ENCODE data around the gene TRAPPC10.

TRAPPC10 gene

DNA sequence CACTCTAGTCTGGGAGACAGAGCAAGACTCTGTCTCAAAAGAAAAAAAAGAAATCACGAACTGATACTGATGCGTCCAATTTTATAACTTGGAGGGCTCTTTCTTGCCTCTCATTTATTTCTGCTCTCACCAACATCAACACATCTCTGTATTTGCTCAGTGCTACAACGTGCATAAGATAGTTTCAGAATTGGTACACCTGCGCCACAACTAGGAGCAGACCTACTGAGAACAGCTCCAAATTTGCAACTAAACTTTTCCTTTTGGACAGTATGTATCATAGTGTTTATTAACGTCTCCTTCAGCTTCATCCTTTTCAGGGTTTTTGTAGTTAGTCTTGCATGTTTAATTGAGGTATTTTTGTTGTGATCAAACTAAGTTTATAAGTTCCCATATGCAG, 27.7 kb downstream of the TRAPPC10 start:
- DNase-seq (ENCODE audit: low spot score), result no peak

GRCh38 chr21:44043613-44044012, 31.5 kb downstream of the TRAPPC10 start:
- no peak for DNase-seq (ENCODE audit: low spot score)

DNA sequence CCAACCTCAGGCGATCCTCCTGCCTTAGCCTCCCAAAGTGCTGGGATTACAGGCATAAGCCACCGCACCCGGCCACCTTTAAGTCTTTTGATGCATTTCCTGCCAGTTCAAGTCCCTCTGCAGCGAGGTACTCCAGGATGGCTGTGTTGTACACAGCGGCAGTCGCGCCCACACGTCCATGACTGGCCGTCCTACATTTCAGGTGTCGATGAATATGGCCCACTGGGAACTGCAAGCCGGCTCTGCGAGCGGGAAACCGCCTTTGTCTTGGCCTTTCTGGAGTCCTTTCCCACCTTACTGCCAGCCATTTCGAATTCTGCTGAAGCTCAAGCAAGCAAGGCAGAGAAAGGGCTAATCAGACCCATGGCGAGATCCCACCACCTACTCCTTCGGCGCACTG, 34.6 kb downstream of the TRAPPC10 start:
- DNase-seq (ENCODE audit: low spot score), result no peak

DNA sequence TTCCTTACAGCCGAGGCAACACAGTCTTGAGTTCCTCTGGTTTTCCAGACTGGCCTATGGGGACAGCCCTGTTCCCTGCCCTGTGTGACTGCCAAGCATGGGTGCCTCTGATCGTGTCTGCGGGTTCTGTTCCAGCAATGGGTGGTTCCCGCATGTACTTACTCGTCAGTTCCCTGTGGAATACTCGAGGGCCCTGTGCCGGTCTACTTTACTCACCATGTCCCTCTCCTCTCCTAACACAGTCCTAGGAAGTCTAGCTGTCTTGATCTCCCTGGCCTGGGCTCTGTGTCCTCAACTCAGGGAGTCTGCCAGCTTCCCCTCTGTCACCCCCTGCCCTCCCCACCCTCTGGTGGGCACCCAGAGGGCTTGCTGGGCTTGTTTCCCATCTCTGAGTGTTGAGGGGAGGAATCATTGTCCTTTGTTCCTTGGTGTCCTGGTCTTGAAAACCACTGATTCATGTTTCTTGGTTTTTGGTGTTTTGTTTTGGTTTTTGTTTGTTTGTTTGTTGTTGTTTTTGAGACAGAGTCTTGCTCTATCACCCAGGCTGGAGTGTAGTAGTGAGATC, 36.0 kb downstream of the TRAPPC10 start:
- DNase-seq (ENCODE audit: low spot score), result no peak

DNA sequence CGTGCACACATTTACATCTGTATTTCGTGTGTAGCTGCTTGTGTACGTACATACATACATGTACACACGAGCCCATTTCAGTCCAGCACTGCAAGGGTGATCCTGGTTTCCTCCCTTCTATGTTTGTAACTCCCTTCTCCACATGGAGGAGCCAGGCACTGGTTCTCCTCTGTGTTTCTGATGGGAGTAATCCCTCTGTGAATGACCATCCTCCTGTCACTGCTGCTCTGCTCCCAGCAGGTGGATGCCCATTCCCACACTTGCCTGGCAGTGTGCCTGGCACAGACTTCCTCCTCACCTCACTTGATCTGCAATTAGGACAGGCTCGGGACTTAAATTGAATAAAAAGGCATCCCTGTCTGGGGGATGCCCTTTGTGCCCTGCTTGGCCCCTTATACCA, 37.1 kb downstream of the TRAPPC10 start:
- DNase-seq (ENCODE audit: low spot score), result no peak

DNA sequence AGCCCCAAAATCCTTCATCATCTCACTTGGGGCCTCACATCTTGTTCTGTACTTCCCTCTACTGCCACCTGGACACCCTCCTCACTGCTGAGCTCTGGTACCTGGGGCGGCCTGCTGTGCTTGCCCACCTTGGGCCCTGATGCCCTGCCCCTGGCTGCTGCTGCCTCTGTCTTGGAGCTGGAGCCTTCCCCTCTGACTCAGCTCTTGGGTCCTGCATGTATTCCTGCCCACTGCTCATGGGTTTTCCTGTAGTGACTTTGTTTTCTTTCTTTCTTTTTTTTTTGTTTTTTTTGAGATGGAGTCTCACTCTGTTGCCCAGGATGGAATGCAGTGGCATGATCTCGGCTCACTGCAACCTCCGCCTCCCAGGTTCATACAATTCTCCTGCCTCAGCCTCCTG, 37.5 kb downstream of the TRAPPC10 start:
- no peak for DNase-seq (ENCODE audit: low spot score)

DNA sequence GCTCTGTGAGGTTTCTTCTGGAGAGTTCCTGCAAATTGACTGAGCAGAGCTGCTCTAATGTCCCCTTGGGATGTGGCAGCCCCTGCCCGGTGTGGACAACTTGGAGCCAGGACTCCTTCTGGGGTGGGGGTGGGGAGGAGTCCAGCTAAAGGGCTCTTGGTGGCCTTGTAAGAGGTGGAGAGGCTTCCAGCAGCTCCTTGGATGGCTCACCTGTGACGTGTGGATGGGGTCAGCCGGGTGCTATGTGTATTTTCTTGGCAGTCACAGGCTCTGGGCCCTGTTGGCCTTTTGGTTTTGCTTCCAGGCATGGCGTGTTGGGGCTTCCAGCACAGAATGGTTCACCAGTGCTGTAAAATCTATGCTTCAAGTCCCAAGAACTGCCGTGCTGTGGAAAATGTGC, 38.2 kb downstream of the TRAPPC10 start:
- no peak for DNase-seq (ENCODE audit: low spot score)

DNA sequence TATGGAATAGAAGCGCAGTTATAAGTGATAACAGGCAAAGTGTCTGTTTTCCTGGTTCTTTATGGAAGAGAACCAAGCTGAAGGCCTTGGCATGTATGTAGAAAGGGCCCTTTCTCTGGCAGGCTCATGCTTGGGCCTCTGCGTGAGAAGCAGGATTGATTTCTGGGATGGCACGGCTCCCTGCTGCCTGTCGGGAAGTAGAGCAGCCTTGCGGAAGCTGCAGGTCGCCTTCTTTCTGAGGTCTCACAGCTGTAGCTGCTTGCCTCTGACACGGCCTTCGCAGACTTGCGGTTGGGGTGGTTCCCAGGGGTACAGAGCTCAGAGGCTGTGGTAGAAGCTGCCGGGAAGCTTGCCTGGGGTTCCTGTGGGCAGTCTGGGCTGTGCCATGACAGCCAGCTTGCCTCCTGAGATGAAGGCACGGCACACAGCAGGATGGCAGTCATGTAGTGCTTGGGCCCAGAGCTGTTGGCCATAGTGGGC, 39.4 kb downstream of the TRAPPC10 start:
- no peak for DNase-seq (ENCODE audit: low spot score)

DNA sequence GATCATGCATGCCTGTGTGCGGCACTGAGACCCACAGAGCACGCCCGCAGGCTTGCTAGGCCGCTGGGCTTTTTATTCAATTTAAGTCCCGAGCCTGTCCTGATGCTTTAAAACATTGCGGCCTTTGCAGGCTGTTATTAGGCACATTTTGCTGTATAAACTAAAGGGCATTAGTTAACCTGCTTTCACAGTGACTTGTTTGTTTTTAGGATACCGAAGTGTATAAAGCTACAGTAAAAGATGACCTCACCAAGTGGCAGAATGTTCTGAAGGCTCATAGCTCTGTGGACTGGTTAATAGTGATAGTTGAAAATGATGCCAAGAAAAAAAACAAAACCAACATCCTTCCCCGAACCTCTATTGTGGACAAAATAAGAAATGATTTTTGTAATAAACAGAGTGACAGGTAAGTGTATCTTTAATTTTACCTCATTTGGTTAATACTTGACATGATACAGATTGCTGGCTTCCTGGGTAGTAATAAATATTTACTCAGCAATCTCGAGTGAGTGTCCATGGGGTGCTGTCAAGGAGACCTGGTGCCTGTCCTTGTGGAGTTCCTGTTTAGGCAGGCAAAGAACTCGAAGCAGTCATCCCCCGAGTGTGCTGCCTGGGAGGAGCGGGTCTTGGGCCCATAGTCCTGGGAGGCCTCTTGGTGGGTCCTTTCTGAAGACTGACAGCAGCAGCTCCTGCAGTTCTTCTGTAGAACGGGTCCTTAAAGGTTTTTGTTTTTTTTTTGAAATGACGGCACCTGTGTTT, 40.1 kb downstream of the TRAPPC10 start:
- no peak for DNase-seq (ENCODE audit: low spot score)

GRCh38 chr21:44052830-44053226, 40.7 kb downstream of the TRAPPC10 start:
- no peak for DNase-seq (ENCODE audit: low spot score)

GRCh38 chr21:44053567-44053966, 41.5 kb downstream of the TRAPPC10 start:
- no peak for DNase-seq (ENCODE audit: low spot score)

GRCh38 chr21:44054710-44055109, 42.6 kb downstream of the TRAPPC10 start:
- no peak for DNase-seq (ENCODE audit: low spot score)

GRCh38 chr21:44057055-44057454, 44.9 kb downstream of the TRAPPC10 start:
- DNase-seq (ENCODE audit: low spot score), result no peak

DNA sequence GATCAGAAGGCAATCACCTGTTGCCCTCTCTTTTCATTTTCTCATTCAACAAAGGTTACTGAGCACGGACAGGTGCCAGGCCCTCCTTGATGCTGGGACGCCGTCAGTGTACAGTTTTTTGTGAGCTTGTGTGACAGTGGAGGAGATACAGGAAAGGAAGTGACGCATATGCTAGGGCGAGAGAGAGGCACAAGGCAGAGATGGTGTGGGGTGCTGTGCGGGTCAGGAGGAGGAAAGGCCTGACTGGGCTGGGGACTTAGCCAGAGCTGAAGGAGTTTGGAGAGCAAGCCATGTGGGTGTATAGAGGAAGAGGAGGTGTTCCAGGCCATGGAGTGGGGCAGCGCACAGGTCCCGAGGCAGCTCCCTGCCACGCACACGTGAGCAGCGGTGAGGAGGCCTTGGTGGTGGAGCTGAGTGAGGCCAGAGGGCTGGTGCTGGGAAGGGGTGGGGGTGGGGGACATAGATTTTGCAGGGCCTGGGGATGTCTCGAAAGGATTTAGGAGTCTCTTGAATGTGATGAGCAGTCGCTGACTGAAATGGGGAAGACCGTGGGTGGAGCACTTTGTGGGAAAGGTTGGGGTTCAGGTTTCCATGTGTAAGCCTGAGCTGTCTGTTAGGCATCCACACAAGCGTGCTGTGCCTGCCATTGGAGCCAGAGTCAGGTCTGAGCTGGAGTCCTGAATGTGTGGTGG, 46.0 kb downstream of the TRAPPC10 start:
- peak; percentile 19 for DNase-seq (ENCODE audit: low spot score)

DNA sequence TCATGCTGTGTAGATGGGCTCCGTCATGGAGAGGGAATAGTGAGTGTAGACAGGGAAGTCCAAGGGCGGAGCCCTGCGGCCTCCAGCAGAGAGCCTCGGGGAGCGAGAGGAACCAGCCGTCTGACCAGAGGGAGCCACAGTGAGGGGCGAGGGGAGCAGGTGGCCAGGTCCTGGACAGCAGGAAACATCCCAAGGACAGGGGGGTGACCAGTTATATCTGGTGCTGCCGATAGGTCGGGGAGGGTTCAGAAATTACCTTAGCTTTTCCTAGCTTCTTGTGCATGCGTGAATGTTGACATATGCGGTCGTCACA, 46.5 kb downstream of the TRAPPC10 start:
- no peak for DNase-seq (ENCODE audit: low spot score)

DNA sequence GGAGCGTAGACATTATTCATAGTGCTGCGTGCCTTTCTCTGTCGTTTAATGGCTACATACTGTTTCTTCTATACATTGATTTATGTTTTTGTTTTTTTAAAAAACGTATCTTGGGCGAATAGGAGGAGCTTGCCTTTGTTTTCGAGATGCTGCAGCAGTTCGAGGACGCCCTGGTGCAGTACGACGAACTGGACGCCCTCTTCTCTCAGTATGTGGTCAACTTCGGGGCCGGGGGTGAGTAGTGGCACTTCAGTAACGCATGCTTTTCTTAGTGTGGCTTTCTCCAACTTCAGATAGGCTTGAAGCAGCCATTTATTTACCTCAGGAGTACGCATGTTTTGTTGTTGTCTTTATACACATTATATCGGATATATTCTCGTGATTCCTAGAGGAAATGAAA, 46.9 kb downstream of the TRAPPC10 start:
- no peak for DNase-seq (ENCODE audit: low spot score)

DNA sequence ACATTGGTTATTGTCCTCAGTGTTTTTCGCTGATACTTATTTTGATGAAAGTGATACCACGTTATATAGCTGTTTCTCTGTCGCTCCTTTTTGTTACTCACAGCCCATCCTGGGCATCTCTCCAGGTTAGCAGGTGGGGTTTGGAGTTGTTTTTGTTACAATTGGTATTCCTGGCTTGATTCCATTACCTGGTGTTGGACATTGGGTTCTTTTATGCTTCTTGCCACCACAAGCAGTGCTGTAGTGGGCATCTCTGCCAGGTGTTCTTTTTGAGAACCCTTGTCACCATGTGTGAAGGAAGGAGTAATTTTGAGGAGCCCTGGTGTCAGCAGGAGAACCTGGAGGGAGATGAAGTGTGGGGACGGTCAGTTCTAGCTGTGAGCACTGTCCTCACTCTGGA, 47.6 kb downstream of the TRAPPC10 start:
- DNase-seq (ENCODE audit: low spot score), result no peak

DNA sequence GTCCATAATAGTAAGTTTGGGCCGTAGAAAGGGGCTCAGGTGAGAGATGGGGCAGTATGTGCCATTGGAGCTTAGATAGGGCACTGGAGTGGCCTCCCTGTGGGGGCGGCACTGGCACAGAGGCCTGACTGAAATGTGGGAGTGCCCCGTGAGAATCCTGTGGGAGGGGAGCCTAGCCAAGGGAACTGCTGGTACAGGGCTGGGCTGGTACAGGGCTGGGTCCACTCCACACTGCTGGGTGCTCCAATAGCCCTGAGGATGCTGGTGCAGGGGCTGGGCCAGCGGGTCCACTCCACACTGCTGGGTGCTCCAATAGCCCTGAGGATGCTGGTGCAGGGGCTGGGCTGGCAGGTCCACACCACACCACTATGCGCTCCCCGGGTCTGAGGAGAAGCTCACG, 50.3 kb downstream of the TRAPPC10 start:
- DNase-seq (ENCODE audit: low spot score), result no peak

DNA sequence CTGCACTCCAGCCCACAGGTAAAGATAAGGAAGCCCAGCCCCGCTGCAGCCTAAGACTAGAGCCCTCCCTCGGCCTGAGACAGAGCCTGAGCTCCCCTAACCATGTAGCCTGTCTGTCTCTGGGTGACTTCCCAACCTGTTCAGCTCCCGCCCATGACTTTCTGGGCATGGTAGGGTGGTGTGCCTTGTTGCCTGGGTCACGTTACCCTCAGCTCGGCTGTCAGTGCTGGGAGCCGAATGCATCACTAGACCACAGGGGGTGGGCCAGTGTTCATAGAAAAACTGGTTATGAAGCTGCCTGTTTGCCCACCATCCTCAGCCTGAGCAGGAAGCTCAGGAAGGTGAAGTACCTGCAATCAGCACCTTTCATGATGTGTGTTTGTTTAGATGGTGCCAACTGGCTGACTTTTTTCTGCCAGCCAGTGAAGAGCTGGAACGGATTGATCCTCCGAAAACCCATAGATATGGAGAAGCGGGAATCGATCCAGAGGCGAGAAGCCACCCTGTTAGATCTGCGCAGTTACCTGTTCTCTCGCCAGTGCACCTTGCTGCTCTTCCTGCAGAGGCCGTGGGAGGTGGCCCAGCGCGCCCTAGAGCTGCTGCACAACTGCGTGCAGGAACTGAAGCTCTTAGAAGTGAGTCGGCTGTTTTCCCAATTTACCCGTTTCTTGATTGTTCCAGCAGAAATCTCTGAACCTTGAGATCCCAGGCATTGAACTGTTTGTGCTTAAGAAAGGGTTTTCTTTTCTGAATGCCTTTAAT, 51.2 kb downstream of the TRAPPC10 start:
- no peak for DNase-seq (ENCODE audit: low spot score)

DNA sequence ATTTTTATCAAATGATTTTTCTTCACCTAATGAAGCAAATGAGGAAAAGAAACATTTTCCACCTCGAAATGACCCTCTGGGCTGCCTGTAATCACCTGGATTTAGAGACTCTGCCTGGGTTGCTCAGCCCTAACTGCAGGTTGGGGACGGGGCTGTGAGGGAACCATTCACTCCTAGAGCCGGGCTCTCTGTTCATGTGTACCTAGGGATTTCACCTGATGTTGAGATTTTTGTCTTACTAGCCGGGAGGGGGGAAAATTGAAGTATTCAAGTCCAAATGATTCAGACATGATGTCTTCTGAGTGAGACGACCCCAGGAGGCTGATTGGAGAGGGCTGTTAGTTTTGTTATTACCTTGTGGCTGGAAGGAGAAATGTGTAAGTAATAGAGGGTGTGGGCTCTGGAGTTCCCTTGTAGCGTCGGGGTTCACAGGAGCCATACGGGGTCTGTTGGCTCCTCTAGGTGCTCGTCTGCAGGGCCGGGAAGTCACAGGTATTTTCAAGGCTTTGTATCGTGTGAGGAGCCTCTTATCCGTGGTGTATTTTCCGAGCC, 52.8 kb downstream of the TRAPPC10 start:
- no peak for DNase-seq (ENCODE audit: low spot score)

- peak; percentile 82 for DNase-seq (ENCODE audit: low spot score)
These were observed 53.3 kb downstream of the TRAPPC10 start for GRCh38 chr21:44065428-44065827.

DNA sequence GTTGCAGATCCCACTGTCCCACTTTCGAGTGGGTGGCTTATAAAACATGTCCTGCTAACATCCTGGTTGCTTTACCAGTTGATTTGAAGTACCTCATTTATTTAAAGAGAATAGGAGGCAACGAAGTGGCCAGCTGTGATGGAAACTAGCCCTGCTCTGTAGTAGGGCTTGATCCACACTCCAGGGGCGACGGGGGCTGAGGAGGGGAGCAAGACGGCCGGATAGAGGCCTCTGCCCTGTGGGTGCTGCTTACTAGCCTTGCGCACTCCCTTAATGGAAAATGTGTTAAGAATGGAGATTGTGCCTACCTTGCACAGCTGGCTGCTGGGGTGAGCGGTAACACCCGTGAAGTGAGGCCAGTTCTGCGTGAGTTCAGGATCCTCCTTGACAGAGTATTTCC, 54.0 kb downstream of the TRAPPC10 start:
- DNase-seq (ENCODE audit: low spot score), result no peak
